WERI-Rb-1 (cell line): ENCODE measurements around the gene RPLP1.

ENCODE experiments used
- DNase-seq: peaks from one replicate; pipeline ENCODE4 v3.0.0-alpha.2; 2020
- H3K27ac ChIP-seq: fragments of 250-450 bp; sonication (Bioruptor Pico); 2 replicates; pipeline ENCODE4 v1.5.1; 2020; ENCODE audit warnings: mild to moderate bottlenecking, moderate library complexity
- H3K27me3 ChIP-seq: fragments of 250-450 bp; sonication (Bioruptor Pico); 2 replicates; pipeline ENCODE4 v1.5.1; 2021; ENCODE audit warnings: mild to moderate bottlenecking, low read depth, moderate library complexity; ENCODE audit not compliant: insufficient read depth, severe bottlenecking
- H3K36me3 ChIP-seq: fragments of 250-450 bp; sonication (Bioruptor Pico); 2 replicates; pipeline ENCODE4 v1.5.1; 2020; ENCODE audit warnings: mild to moderate bottlenecking, moderate library complexity
- H3K4me3 ChIP-seq: 2 replicates; pipeline ENCODE4 v1.5.1; 2011; ENCODE audit warnings: low read depth, mild to moderate bottlenecking, control low read depth, low read length
- H3K9me3 ChIP-seq: fragments of 250-450 bp; sonication (Bioruptor Pico); 2 replicates; pipeline ENCODE4 v1.5.1; 2021; ENCODE audit warnings: mild to moderate bottlenecking, moderate library complexity; ENCODE audit not compliant: severe bottlenecking
- TF ChIP-seq, protein P1 (sequence below): IDR thresholded peaks from 2 replicates; pipeline ENCODE4 v1.5.1; 2011; ENCODE audit warnings: low read depth, mild to moderate bottlenecking, control low read depth, inconsistent platforms, low read length

The RPLP1 gene

DNA sequence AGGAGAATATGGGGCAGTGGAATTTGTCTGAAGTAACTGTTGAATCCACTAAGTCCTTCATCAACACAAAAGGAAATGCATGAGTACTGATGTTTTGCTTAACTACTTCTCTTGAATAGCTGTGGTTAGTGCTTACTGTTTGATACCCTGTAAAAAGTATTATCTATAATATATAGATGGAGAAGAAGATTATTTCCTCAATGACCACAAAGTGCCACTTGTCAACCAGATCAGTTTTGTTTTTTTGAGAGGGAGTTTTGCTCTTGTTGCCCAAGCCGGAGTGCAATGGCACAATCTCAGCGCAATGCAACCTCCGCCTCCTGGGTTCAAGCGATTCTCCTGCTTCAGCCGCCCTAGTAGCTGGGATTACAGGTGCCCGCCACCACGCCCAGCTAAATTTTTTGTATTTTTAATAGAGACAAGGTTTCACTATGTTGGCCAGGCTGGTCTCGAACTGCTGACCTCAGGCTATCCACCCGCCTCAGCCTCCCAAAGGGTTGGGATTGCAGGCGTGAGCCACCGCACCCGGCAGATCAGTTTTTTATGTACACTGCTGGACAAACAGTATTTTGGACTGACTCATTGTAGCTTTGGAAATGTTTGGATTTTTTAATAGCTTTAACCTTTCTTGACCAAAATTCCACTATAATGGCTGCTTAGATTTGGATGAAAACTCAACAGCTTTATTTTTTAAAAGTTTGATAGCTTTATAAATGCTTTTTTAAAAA lies 1.5 kb upstream of the RPLP1 start:
- Histone ChIP-seq H3K27ac (no peak overlapping the region; the same call in 1 of the 2 replicates), H3K36me3 (peaks cover 57% of the 10 kb centered on the region), H3K4me3 (peak overlapping the region; percentile 94), H3K9me3 (no peaks in the 10 kb centered on the region), H3K27me3 (no peaks in the 10 kb centered on the region)
- TF ChIP-seq, protein P1, sequence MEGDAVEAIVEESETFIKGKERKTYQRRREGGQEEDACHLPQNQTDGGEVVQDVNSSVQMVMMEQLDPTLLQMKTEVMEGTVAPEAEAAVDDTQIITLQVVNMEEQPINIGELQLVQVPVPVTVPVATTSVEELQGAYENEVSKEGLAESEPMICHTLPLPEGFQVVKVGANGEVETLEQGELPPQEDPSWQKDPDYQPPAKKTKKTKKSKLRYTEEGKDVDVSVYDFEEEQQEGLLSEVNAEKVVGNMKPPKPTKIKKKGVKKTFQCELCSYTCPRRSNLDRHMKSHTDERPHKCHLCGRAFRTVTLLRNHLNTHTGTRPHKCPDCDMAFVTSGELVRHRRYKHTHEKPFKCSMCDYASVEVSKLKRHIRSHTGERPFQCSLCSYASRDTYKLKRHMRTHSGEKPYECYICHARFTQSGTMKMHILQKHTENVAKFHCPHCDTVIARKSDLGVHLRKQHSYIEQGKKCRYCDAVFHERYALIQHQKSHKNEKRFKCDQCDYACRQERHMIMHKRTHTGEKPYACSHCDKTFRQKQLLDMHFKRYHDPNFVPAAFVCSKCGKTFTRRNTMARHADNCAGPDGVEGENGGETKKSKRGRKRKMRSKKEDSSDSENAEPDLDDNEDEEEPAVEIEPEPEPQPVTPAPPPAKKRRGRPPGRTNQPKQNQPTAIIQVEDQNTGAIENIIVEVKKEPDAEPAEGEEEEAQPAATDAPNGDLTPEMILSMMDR, result no peak
- no peak for DNase-seq

DNA sequence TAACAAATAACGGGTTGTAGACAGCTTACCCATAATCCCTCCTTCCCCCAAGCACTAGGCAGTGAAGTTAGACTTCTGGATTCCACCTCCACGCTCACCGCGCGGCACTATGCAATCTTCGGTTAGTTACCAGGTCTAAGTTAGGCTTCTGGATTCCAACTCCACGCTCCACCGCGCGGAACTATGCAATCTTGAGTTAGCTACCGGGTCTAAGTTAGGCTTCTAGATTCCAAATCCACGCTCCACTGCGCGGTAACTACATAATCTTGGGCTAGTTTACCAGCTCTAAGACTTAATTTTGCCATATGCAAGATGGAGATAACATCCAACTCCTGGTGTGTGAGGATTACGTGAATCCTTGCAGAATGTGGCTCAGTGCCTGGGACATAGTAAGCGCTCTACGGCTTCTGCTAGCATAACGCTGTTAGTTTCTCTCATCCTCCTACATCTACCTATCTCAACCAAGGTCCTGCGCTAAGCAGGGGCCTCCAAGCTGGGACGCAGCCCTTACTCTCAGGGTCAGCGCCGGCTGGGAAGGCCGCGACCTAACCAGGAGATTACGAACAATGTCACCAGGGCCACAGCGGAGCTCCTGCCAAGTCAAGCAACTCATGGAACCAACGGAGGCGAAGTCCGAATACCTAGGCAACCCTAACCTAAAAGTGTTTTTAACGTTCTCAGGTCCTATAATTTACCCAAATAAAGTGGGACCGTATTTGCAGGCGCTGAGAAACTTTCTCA lies 497 bp upstream of the RPLP1 start:
- Histone ChIP-seq H3K9me3 (no peaks in the 10 kb centered on the region), H3K27ac (peak overlapping the region; percentile 78), H3K36me3 (peaks cover 57% of the 10 kb centered on the region), H3K27me3 (no peaks in the 10 kb centered on the region), H3K4me3 (peak overlapping the region; percentile 94)
- TF ChIP-seq, protein P1, result no peak
- peak; percentile 25 for DNase-seq

DNA sequence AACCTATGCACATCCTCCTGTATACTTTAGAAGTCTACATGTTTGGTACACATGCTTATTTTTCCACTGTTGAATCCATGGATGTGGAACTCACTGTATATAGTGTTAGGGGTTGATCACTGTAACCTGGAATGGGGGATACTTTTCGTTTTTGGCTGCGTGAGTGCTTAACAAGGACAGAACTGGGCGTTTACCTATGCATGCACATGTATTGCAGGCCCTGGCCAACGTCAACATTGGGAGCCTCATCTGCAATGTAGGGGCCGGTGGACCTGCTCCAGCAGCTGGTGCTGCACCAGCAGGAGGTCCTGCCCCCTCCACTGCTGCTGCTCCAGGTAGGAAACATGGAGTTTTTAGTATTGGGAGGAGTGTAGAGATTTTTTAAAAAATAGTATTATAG lies 2.3 kb downstream of the RPLP1 start:
- DNase-seq, result no peak
- TF ChIP-seq, protein P1, result no peak
- no peak overlapping the region for H3K4me3 ChIP-seq
- no peaks in the 10 kb centered on the region for H3K27me3 ChIP-seq
- no peaks in the 10 kb centered on the region for H3K9me3 ChIP-seq
- peaks cover 47% of the 10 kb centered on the region for H3K36me3 ChIP-seq
- no peak overlapping the region for H3K27ac ChIP-seq

DNA sequence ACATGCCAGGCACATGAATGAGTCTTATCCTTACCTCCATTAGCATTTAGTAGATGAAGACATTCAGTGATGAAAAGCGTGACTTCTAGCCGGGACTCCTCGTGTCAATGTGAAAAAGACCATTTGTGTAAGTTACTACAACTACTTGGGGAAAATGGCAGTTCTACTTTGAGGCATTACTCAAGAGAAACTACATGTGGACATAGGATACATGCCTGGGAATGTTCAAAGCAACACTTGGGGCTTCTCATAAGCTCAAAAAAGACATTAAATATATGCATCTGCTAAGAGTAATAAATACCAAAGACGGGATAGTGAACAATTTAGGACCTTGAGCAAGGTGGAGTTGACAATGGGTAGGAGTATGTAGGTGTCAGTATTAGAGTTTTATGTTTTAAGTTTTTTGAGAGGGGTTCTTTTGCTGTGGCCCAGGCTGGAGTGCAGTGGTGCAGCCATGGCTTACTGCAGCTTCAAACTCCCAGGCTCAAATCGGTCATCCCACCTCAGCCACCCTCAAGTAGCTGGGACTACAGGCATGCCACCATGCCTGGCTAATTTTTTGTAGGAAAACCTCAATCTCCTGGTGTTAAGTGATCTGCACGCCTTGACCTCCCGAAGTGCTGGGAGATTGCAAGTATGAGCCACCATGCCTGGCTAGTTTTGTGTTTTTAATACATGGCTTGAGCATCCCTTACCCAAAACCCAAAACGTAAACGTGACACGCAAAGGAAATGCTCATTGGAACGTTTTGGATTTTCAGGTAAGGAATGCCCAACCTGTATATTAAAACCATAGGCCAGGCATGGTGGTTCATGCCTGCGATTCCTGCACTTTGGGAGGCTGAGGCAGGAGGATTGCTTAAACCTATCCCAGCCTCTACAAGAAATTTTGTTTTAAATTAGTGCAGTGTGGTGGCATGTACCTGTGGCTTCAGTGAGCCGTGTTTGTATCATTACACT lies 3.9 kb downstream of the RPLP1 start:
- TF ChIP-seq, protein P1, result no peak
- Histone ChIP-seq H3K9me3 (no peaks in the 10 kb centered on the region), H3K4me3 (no peak overlapping the region), H3K27ac (no peak overlapping the region), H3K36me3 (peaks cover 47% of the 10 kb centered on the region), H3K27me3 (no peaks in the 10 kb centered on the region)
- DNase-seq, result no peak

DNA sequence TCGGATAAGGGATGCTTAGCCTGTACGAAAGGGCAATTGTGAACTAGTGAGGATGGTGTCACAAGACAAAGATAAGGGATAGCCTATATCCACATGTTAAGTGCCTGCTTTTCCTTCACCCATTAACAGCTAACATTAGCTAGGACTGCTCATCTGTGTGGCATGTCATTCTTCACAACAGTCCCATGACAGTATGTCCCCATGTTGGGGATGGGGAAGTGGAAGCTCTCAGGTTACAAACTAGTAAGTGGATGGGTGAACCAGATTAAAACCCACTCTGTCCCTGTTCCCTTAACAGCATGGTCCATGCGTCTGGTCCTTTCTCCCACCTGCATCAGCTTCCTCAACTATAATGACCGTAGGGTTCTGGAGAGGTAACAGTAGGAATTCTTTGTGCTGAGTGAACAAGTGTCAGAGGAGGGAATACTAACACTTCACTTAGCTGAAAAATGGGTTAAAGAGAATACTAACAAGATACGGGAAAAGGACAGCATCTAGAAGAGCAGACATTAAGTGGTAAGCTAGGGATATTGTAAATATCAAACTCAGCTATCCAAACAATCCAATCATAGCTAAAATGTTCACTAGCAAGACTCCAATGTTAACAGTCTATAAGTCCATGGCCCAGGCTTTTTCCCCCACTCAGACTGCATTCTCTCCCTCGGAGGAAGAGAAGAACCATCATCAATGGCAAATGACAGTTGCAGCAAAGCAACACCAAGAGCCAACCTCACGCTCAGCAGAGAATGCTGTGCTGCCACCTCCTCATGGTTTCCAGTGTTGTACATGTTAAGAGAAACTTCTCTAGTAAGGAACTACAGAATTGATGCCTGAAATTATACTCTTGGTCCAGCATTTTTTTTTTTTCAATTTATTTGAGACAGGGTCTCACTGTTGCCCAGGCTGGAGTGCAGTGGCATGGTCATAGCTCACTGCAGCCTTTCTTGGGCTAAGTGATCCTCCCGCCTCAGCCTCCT lies 5.0 kb downstream of the RPLP1 start:
- Histone ChIP-seq H3K36me3 (peaks cover 47% of the 10 kb centered on the region), H3K4me3 (no peak overlapping the region), H3K27me3 (no peaks in the 10 kb centered on the region), H3K9me3 (no peaks in the 10 kb centered on the region), H3K27ac (no peak overlapping the region)
- no peak for DNase-seq
- TF ChIP-seq, protein P1, result no peak
